Fibroblast of villous mesenchyme (primary cell): Measurements from ENCODE around the gene CSMD2. TPM values are rescaled to one million over a fixed set of nuclear protein-coding genes. Genes with fewer than 3 reads are reported as not detected.

Experiments used
- DNase-seq: peaks from one replicate; pipeline ENCODE4 v3.0.0-alpha.2; 2010; ENCODE audit warnings: low read depth
- H3K4me3 ChIP-seq: 2 replicates; pipeline ENCODE4 v1.5.1; 2011; ENCODE audit warnings: low read depth, mild to moderate bottlenecking, low read length
- CTCF ChIP-seq: IDR thresholded peaks from 2 replicates; pipeline ENCODE4 v1.5.1; 2012; ENCODE audit warnings: low read depth, mild to moderate bottlenecking, low read length; ENCODE audit not compliant: insufficient read depth
- total RNA-seq: library from RNA; depleted of rRNA; stranded (reverse); fragments of >200 nt; gene quantifications from 2 replicates; pipeline ENCODE4 v1.2.3, GENCODE V29; 2012

The CSMD2 gene
- total RNA-seq, 1 donor = 3.0 TPM

GRCh38 chr1:33666616-33667015 is 498.4 kb downstream of the CSMD2 start:
- no peak for DNase-seq
- H3K4me3 ChIP-seq = no peak overlapping the region
- TF ChIP-seq CTCF = no peak

GRCh38 chr1:33661811-33662454 is 503.1 kb downstream of the CSMD2 start:
- TF ChIP-seq CTCF = no peak
- no peak for DNase-seq
- no peak overlapping the region for H3K4me3 ChIP-seq

GRCh38 chr1:33660956-33661355 is 504.1 kb downstream of the CSMD2 start:
- no peak for DNase-seq
- no peak for TF ChIP-seq CTCF
- H3K4me3 ChIP-seq = no peak overlapping the region

GRCh38 chr1:33660244-33660643 is 504.8 kb downstream of the CSMD2 start:
- DNase-seq = peak; percentile 8
- no peak for TF ChIP-seq CTCF
- H3K4me3 ChIP-seq = no peak overlapping the region

- no peak for DNase-seq
- no peak overlapping the region for H3K4me3 ChIP-seq
- no peak for TF ChIP-seq CTCF
These were observed 505.4 kb downstream of the CSMD2 start for GRCh38 chr1:33659641-33660040.

- no peak for TF ChIP-seq CTCF
- no peak overlapping the region for H3K4me3 ChIP-seq
These were observed 507.2 kb downstream of the CSMD2 start for GRCh38 chr1:33657833-33658232.

GRCh38 chr1:33656467-33657005 is 508.5 kb downstream of the CSMD2 start:
- DNase-seq = no peak
- no peak overlapping the region for H3K4me3 ChIP-seq
- TF ChIP-seq CTCF = no peak

More at GRCh38 chr1:33657833-33658232, 507.2 kb downstream of the CSMD2 start:
- DNase-seq = no peak
